ENCODE data around the gene USP26.
"Not testable (repeated sequence)": the region's sequence is repeated elsewhere in the genome, so short reads cannot be mapped to it uniquely, and the experiment has no call there.

USP26 gene

DNA sequence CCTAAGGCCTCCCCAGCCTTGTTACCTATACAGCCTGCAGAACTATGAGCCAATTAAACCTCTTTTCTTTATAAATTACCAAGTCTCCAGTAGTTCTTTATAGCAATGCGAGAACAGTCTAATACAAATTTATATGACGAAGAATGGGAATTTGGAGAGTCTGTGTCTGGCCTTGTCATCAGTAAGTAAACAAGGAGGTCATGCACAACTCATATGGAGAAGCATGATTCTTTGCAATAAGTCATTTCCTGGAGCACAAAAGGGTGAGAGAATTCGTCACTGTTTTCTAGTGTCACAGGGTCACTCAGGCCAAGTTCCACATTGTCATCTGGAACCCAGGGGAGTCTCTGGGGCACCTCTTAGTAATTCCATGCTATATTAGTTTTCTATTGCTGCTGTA, 89.5 kb downstream of the USP26 start:
- DNase-seq: no peak

DNA sequence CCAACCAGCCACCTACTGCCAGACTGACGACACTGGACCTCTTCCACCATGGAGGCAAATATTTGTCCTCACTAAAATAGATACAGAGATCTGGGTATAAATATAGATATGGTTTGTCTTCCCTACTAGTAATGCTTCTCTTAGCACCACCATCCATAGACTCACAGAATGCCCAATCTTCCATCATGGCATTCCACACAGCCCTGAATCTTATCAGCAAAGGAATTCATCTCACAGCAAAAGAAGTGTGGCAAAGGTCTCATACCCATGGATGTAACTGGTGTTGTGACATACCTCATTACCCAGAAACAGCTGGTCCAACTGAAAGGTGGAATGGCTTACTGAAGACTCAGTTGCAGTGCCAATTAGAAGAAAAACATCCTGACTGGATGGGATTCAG, 91.3 kb downstream of the USP26 start:
- no peak for DNase-seq

DNA sequence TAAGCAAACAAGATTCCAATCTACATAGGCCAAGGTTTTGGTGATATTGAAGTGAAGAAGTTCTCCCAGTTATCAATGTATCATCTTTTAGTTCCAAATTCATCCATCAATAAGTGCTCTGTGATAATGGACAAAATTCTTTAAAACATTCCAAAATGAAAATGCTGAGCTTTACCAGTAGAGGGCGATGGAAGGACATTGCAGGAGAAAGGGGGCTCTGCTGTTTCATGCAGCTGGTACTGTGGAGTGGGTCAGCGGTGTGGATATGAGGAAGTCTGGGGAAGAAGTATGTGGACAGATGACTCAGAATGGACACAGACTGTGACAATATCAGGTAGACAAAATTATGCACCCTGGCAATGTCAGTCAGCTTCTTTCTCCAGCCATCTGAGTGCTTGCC, 91.9 kb downstream of the USP26 start:
- peak in 1 of 2 experiments; percentile 14 for DNase-seq

DNA sequence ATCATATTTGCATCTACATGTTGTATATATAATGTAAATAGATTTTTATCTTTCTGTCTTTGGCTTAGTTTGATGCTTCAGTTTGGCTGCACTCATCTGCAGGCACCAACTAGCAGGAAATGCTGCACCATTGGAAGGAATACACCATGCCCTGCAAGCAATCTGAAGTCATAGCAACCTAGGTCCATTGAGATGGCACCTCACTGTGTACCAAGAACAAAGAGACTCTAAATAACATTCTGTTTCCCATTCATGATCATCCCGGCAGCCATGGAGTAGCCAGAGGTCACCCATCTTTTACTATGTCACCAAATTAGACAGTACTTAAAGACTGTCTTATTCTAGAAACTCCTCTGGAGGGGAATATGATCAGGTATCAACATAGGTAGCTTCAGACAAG, 97.7 kb downstream of the USP26 start:
- DNase-seq: no peak

DNA sequence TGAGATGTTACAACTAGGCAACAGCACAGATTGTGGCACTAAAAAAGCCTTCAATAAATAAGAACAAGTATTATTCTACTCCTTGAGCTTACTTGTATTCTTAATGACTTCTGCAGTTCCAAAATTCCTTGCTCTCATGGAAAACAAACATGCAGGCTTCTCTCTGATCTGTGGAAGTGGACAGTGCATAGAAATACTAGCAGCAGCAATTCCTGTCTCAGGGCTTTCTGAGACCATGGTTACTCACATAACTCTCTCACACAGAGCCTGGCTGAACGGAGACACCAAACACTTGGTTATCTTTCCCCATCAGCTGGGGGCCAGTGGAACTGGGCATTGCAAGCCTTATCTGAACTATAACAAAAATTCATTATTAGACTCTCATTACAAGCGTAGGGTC, 106.1 kb downstream of the USP26 start:
- DNase-seq: no peak

DNA sequence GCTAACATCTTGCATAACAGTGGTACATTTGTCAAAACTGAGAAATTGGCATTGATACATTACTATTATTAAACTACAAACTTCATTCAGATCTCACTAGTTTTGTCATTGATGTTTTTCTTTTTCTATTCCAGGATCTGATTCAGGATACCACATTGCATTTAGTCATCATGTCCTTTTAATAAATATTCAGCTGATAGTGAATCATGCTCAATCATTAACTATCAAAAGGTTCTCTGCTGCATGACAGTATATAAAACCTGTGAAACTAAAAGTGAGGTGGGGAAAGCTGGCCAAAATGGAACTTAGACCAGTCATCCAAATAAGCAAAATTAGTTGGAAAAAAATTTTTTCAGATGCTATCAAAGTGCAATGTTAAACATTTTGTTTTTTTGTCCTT, 110.4 kb downstream of the USP26 start:
- DNase-seq: no peak

DNA sequence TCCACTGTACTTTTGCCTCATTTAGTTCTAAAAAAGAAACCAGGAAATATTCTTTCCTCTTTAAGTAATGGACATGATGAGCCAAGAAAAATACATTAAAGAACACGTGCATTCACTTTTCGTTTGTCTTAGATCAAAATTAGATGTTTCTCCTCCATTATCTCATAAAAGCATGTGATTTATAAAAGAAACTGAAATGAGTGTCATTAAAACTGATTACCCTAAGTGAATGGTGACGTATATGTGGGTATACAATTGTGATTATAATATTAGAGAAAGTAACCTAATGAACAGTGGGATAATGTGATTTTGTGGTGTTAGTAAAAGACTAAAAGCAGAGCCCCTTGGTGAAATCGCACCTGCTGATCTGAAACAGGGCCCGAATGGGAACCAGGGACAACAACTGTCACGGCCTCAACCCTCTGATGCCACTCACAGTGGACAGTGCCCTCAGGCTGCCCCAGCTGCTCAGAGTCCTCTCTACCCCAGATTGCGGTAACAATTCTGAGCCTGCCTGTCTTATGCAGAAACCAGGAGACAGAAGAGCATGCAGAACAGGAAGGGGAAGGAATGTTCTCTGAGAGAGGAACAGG, 112.8 kb downstream of the USP26 start:
- no peak for DNase-seq

DNA sequence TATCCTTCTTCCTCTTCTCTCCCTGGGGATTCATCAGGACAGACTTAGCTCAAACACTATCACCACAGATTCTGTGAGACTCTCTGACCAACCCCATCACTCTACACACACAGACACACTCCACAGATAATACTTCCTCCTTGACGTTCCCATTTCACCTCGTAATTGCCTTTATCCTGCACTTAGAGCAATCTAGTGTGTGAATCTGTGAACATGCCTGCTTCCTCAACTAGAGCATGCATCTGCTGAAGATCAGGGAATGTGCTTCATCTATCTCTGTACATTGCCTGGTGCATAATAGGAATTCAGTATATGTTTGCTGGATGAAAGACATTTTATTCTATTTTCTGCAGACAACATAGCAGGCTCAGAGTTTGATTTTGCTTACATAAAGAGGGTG, 113.4 kb downstream of the USP26 start:
- DNase-seq: no peak

DNA sequence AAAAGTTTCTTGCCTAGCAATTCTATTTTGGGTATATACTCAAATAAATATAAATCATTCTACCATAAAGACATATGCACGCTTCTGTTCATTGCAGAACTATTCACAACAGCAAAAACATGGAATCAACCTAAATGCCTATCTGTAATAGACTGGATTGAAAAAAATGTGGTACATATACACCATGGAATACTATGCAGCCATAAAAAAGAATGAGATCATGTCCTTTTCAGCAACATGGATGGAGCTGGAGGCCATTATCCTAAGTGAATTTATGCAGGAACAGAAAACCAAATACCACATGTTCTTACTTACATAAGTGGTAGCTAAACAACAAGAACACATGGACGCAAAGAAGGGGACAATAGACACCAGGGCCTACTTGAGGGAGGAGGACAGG, 116.9 kb downstream of the USP26 start:
- not testable (repeated sequence) for DNase-seq
